HG03103 (cell line): ENCODE results near the gene S100A13.
A peak's percentile ranks its signal among the peaks of the same experiment; 100 is the strongest.
"Not testable (repeated sequence)": the region's sequence is repeated elsewhere in the genome, so short reads cannot be mapped to it uniquely, and the experiment has no call there.

Experiments
- ATAC-seq: cut with Tn5 transposase; IDR thresholded peaks from one replicate; pipeline ENCODE4 v1.9.1; 2021; ENCODE audit warnings: low read depth; ENCODE audit not compliant: unreplicated experiment

Gene S100A13

GRCh38 chr1:153608742-153609584 is 18.3 kb downstream of the S100A13 start:
- no peak for ATAC-seq

- ATAC-seq, result no peak
Observed at GRCh38 chr1:153608089-153608682, 19.1 kb downstream of the S100A13 start.

GRCh38 chr1:153607381-153607780 is 19.9 kb downstream of the S100A13 start:
- ATAC-seq, result no peak

- no peak for ATAC-seq
Observed at GRCh38 chr1:153606194-153606593, 21.1 kb downstream of the S100A13 start.

DNA sequence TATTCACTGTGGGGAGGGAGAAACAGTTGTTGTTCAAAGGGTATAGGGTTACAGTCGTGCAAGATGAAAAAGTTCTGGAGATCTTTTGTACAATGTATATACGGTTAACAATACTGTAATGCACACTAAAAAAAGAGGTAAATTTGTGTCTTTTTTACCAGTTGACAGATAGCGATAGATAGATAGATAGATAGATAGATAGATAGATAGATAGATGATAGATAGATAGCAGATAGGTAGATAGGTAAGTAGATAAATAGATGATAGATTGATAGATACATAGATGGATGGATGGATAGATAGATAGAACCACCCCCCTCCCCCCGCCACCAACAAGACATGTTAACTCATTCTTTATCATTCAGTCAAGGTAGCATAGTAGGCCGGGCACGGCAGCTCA is 24.6 kb downstream of the S100A13 start:
- ATAC-seq, result no peak

- no peak for ATAC-seq
Observed at GRCh38 chr1:153599847-153600246, 27.5 kb downstream of the S100A13 start.

DNA sequence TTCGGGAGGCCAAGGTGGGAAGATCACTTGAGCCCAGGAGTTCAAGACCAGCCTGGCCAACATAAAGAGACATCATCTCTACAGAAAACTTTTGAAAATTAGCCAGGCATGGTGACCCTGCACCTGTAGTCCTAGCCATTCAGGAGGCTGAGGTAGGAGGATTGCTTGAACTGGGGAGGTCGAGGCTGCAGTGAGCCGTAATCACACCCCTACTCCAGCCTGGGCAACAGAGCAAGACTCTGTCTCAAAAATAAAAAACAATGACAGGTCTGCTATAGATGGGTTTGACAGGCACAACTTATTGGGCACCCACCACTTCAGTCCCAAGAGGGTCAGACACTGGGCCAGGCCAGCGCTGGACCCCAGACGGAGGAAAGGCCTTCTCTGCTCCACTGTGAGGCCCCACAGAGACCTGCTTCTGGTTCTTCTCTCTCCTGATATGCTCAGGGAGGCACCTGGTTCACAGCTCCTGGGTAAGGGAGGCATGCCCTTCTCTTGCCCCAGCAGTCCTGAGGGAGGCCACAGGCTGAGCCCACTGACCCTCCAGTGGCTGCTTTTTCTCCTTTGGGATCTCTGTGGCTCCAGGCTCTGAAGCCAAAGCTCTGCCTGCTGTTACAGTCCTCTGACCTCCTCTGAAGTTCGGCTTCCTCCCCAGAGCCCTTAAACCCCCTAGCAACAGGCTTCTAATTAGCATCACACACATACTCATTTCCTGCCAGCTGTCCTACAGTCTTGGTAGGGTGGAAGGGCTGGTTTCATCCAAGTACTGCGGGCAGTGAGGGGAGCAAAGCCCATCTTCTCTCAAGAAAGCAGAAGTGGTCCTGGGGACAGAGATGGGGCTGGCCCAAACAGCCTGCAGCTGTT is 28.8 kb downstream of the S100A13 start:
- ATAC-seq, result peak; percentile 92

GRCh38 chr1:153597206-153597605 is 30.1 kb downstream of the S100A13 start:
- ATAC-seq, result no peak

GRCh38 chr1:153592748-153593147 is 34.6 kb downstream of the S100A13 start:
- ATAC-seq, result no peak

- no peak for ATAC-seq
Observed at GRCh38 chr1:153588482-153588881, 38.8 kb downstream of the S100A13 start.

DNA sequence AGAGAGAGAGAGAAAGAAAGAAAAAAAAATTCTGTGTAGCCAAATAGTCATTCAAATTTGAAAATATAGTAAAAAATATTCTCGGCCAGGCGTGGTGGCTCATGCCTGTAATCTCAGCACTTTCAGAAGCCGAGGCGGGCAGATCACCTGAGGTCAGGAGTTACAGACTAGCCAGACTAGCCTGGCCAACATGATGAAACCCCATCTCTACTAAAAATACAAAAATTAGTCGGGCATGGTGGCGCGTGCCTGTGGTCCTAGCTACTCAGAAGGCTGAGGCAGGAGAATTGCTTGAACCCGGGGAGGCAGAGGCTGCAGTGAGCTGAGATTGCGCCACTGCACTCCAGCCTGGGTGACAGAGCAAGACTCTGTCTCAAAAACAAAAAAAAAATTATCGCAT is 39.3 kb downstream of the S100A13 start:
- ATAC-seq, result not testable (repeated sequence)

DNA sequence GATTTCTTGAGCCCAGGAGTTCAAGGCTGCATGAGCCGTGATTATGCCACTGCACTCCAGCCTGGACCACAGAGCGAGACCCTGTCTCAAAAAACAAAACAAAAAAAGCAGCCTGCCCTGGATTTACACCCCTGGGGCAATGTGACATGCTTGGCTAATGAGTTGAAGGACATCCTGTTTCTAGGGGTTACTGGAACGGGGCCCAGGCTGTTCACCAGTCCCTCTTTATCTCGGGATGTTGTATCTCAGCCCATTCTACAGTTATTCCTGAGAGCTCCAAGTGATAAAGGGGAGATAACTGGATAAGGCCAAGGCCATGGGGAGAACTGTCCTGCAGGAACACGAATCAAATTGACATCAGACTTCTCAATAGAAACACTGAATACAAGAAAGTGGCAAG is 40.0 kb downstream of the S100A13 start:
- ATAC-seq, result no peak

DNA sequence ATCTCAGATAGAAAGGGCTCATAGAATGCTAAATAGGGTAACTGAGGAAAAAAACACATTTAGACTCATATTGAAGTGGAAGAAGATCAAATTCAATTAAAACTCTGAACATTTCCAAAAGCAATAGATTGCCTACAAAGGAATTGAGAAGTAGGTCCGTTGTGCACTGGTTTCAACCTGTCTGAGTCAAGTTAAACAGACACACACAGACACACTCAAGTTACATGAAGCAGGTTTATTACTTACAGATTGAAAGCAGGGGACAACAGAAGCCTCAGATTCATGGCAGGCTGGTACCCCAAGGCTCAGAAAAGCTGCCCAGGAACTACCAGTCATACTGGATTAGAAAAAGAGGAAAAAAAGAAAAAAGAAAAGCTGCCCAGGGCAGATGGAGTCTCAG is 41.0 kb downstream of the S100A13 start:
- ATAC-seq, result no peak

- no peak for ATAC-seq
Observed at GRCh38 chr1:153585006-153585405, 42.3 kb downstream of the S100A13 start.

- ATAC-seq, result no peak
Observed at GRCh38 chr1:153583976-153584375, 43.3 kb downstream of the S100A13 start.

GRCh38 chr1:153583514-153583913 is 43.8 kb downstream of the S100A13 start:
- not testable (repeated sequence) for ATAC-seq

GRCh38 chr1:153582836-153583235 is 44.5 kb downstream of the S100A13 start:
- not testable (repeated sequence) for ATAC-seq

DNA sequence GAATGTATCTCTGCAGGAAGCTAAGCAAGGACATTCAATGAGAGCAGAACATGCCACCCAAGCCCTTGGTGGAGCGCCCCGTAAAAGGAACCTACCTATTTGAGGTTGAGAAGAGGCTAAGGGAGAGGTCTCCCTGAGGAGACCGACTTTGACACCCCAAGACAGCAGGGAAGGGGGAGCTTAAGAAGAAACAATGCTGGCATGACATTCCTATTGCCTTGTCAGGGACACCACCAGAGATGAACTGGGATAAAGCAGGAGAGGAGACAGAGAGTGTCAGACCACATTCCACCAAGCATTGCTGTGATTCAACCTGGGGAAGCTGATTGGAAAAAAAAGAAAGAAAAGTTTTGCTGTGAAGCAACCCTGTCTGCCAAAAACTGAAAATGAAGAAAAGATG is 48.4 kb downstream of the S100A13 start:
- no peak for ATAC-seq

DNA sequence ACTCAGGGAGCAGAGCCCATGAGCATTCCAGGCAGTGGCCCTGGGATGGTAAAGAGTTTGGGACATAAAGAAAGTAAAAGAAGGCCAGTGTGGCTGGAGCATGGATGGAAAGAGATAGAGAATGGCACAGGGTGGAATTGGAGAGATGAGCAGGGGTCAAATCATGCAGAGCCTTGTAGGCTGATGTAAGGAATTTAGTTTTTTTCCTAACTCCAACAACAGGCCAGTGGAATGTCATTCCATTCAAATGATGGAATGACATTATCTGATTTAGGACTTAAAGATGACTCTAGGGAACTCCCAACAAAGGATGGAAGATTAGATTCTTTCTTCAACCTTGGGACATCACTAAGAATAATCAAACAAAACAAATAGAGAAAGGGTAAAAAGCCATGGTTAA is 48.8 kb downstream of the S100A13 start:
- ATAC-seq, result no peak

DNA sequence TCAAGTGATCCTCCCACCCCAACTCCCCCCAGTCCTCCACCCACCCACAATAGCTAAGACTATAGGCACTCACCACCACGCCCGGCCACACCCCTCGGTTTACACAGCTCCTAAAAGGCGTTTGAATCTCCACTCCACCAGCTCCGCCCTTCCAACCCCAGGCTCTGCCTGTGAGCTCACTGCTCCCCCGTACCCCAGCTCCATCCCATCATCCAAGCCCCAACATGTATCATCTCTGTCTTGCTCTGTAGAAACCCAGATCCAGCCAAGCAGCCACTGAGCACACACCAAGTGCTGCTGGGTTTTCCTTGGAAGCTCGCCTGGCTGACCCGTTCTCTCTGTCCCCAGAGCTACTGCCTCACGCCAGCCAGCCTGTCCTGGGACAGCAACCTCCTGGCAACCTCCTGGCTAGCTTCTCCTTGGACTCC is 49.7 kb downstream of the S100A13 start:
- ATAC-seq, result no peak

DNA sequence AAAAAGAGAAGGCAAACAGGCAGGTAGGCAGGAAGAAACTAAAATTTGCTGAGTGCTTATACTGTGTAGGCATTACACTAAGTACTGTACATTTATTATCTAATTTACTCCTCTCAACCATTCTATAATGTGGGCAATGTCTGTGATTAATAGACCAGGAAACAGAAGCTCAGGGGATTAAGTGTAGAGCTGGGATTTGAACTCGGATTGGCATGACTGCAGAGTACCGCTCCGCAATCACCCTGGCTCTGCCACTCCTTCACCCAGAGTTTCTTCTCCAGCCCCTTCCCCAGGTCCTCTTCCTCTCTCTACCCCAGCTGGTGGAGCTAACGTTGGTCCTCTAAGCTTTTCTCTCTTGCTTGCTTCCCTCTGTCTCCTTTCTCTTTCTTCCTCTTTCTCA is 50.2 kb downstream of the S100A13 start:
- no peak for ATAC-seq
